ENCODE results near the gene CACNA1B.

Gene CACNA1B

GRCh38 chr9:137891588-137892423, 14.2 kb downstream of the CACNA1B start:
- no peaks in the 10 kb centered on the region for H3K9me3 ChIP-seq (ENCODE audit: severe bottlenecking)
- no peak for DNase-seq
- H3K27ac ChIP-seq: no peak overlapping the region
- no peaks in the 10 kb centered on the region for H3K27me3 ChIP-seq (ENCODE audit: insufficient read depth, low read depth, severe bottlenecking)
- H3K4me3 ChIP-seq (ENCODE audit: low read depth, low read length): no peak overlapping the region
- H3K36me3 ChIP-seq: no peaks in the 10 kb centered on the region
- no peak for TF ChIP-seq CTCF (IDR thresholded peaks at IDR 0.05; ENCODE audit: low read depth, low read length)

- DNase-seq: no peak
- no peak overlapping the region for H3K27ac ChIP-seq
- no peak for TF ChIP-seq CTCF (IDR thresholded peaks at IDR 0.05; ENCODE audit: low read depth, low read length)
Measured at GRCh38 chr9:137892424-137893191, 15.0 kb downstream of the CACNA1B start.

GRCh38 chr9:137893670-137894069, 16.1 kb downstream of the CACNA1B start:
- DNase-seq: no peak
- no peaks in the 10 kb centered on the region for H3K9me3 ChIP-seq (ENCODE audit: severe bottlenecking)
- H3K4me3 ChIP-seq (ENCODE audit: low read depth, low read length): no peak overlapping the region
- H3K27ac ChIP-seq: no peak overlapping the region
- no peaks in the 10 kb centered on the region for H3K27me3 ChIP-seq (ENCODE audit: insufficient read depth, low read depth, severe bottlenecking)
- no peaks in the 10 kb centered on the region for H3K36me3 ChIP-seq
- no peak for TF ChIP-seq CTCF (IDR thresholded peaks at IDR 0.05; ENCODE audit: low read depth, low read length)

More at GRCh38 chr9:137892424-137893191, 15.0 kb downstream of the CACNA1B start:
- Histone ChIP-seq H3K36me3 (no peaks in the 10 kb centered on the region), H3K27me3 (ENCODE audit: insufficient read depth, low read depth, severe bottlenecking) (no peaks in the 10 kb centered on the region), H3K4me3 (ENCODE audit: low read depth, low read length) (no peak overlapping the region), H3K9me3 (ENCODE audit: severe bottlenecking) (no peaks in the 10 kb centered on the region)

- TF ChIP-seq CTCF (IDR thresholded peaks at IDR 0.05; ENCODE audit: low read depth, low read length): no peak
- Histone ChIP-seq H3K27ac (no peak overlapping the region), H3K4me3 (ENCODE audit: low read depth, low read length) (no peak overlapping the region), H3K9me3 (ENCODE audit: severe bottlenecking) (no peaks in the 10 kb centered on the region), H3K27me3 (ENCODE audit: insufficient read depth, low read depth, severe bottlenecking) (no peaks in the 10 kb centered on the region), H3K36me3 (no peaks in the 10 kb centered on the region)
- DNase-seq: no peak
Measured at GRCh38 chr9:137899551-137900360, 22.2 kb downstream of the CACNA1B start.

GRCh38 chr9:137900584-137901310, 23.2 kb downstream of the CACNA1B start:
- H3K36me3 ChIP-seq: no peaks in the 10 kb centered on the region
- H3K9me3 ChIP-seq (ENCODE audit: severe bottlenecking): no peaks in the 10 kb centered on the region
- H3K4me3 ChIP-seq (ENCODE audit: low read depth, low read length): no peak overlapping the region
- DNase-seq: no peak
- H3K27ac ChIP-seq: no peak overlapping the region
- no peak for TF ChIP-seq CTCF (IDR thresholded peaks at IDR 0.05; ENCODE audit: low read depth, low read length)
- H3K27me3 ChIP-seq (ENCODE audit: insufficient read depth, low read depth, severe bottlenecking): no peaks in the 10 kb centered on the region
